GM23338 (cell line): ENCODE data around the gene NALF2.

Experiments
- CREB1 ChIP-seq: fragments of 250-450 bp; sonication (Bioruptor Pico); IDR thresholded peaks from 2 replicates; pipeline ENCODE4 v1.5.0; 2020; ENCODE audit warnings: low read depth, mild to moderate bottlenecking, moderate library complexity
- CTCF ChIP-seq, 2 experiments: fragments of 200-600 bp in 1 of 2; sonication (generic) in 1 of 2; conservative IDR thresholded peaks; 2 replicates each; pipeline versions ENCODE4 v1.5.1 to v1.6.1; 2016 to 2017; ENCODE audit warnings: antibody characterized with exemption in 2 of 2, low read depth in 2 of 2, mild to moderate bottlenecking in 2 of 2, moderate library complexity in 1 of 2
- EZH2 ChIP-seq: fragments of 200-600 bp; sonication (generic); IDR thresholded peaks from one replicate; pipeline ENCODE4 v1.8.0; 2017; ENCODE audit warnings: antibody characterized with exemption, mild to moderate bottlenecking, low read depth; ENCODE audit not compliant: unreplicated experiment
- EZH2phosphoT487 ChIP-seq: fragments of 200-600 bp; sonication (generic); IDR thresholded peaks from one replicate; pipeline ENCODE4 v1.8.1; 2018; ENCODE audit warnings: antibody characterized with exemption; ENCODE audit not compliant: unreplicated experiment
- JUNB ChIP-seq: IDR thresholded peaks from one replicate; pipeline ENCODE4 v1.6.1; 2016; ENCODE audit warnings: antibody characterized with exemption; ENCODE audit not compliant: unreplicated experiment
- NANOG ChIP-seq: IDR thresholded peaks from 2 replicates; pipeline ENCODE4 v1.6.1; 2016; ENCODE audit warnings: antibody characterized with exemption, borderline replicate concordance
- POLR2AphosphoS5 ChIP-seq: IDR thresholded peaks from 2 replicates; pipeline ENCODE4 v1.6.1; 2016; ENCODE audit warnings: antibody characterized with exemption, low read depth
- REST ChIP-seq: IDR thresholded peaks from one replicate; pipeline ENCODE4 v1.6.1; 2018; ENCODE audit warnings: antibody characterized with exemption; ENCODE audit not compliant: unreplicated experiment
- STAT1 ChIP-seq: IDR thresholded peaks from one replicate; pipeline ENCODE4 v1.6.1; 2016; ENCODE audit warnings: antibody characterized with exemption; ENCODE audit not compliant: unreplicated experiment
- ZNF114 ChIP-seq: fragments of 250-450 bp; sonication (Bioruptor Pico); IDR thresholded peaks from 2 replicates; pipeline ENCODE4 v1.5.0; 2020; ENCODE audit warnings: mild to moderate bottlenecking, moderate library complexity
- ZNF331 ChIP-seq: fragments of 250-450 bp; sonication (Bioruptor Pico); IDR thresholded peaks from 2 replicates; pipeline ENCODE4 v1.5.0; 2020; ENCODE audit warnings: low read depth, mild to moderate bottlenecking, moderate library complexity
- ZNF462 ChIP-seq: fragments of 250-450 bp; sonication (Bioruptor Pico); IDR thresholded peaks from 2 replicates; pipeline ENCODE4 v1.5.0; 2020; ENCODE audit warnings: mild to moderate bottlenecking, moderate library complexity

GRCh38 chrX:69523314-69523713, 19.2 kb downstream of the NALF2 start:
- TF ChIP-seq CTCF (conservative IDR thresholded peaks at IDR 0.05; ENCODE audit: low read depth in 2 of 2) (no peak), POLR2AphosphoS5 (no peak), EZH2 (no peak), EZH2phosphoT487 (no peak), REST (no peak), ZNF331 (no peak), JUNB (no peak), STAT1 (no peak), CREB1 (CRISPR knock-in tag) (no peak), NANOG (no peak), ZNF462 (no peak), ZNF114 (CRISPR knock-in tag) (no peak)
